ENCODE results near the gene MAN1C1.

Gene MAN1C1

DNA sequence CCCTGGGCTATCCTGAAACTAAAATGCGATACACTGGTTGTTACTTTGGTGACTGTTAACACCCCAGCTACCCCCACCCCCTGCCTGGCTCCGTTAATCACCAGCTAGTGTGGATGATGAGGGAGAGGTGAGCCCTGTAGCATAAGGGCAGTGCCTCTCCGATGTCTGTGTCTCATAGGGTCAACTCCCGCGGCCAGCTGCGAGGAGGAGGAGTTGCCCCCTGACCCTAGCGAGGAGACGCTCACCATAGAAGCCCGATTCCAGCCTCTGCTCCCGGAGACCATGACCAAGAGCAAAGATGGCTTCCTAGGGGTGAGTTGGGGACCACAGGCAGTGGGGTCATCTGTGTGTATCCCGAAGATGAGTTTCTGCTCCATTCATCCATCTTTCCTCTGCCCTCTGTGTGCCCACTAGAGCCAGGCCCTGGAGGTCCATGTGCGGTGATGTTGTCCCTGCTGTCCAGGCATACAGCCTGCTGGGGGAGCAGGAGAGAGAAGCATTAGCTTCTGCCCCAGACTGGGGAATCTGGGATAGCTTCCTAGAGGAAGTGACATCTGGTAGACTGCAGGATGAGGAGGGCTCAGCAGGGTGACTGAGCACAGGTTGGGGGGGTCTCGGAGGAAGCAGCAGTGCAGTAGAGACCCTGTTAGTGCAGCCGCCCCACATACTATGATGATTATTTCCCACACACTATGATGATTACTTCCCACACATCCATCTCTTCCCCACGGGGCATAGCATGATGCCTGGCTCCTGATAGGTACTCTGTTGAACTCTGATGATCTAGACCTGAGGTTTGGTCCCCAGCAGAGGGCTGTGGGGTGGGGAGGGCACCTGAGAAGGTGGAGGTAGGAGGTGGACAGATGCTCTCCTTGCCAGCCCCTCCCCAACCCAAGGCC, 188.6 kb downstream of the MAN1C1 start:
- DNase-seq, result peak; percentile 41

DNA sequence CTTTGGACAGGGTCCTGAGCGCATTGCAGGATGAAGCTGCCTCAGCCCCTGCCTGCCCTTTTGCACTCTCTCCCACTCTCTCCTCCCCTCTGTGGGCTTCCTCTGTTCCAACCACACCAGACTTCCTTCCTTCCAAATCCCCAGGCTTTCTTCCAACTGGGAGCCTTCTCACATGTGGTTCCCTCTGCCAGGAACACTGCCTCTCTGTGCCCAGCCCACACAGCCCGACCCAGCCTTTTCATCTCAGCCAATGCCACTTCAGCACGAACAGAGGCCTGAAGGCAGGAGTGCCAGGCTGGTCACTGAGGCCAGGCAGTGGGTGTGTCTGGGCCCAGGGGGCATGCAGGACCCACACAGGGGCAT, 189.3 kb downstream of the MAN1C1 start:
- no peak for DNase-seq

DNA sequence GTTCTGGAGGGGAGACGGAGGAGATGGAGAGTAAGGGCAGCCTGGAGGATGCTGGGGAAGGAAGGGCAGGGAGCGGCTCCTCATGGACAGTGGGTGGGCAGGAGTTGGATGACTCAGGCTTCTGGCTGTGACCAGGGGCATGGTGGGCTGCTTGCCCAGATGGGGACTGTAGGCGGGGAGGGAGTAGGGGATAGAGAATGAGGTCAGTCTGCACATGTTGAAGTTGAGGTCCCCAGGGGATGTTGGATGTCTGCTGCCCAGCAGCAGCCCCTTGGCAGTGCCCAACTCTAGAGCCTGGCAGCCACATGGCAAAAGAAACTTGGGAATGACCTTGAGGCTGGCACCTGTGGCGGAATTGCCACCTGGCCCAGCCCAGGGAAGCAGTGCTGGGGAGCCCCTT, 189.8 kb downstream of the MAN1C1 start:
- no peak for DNase-seq

DNA sequence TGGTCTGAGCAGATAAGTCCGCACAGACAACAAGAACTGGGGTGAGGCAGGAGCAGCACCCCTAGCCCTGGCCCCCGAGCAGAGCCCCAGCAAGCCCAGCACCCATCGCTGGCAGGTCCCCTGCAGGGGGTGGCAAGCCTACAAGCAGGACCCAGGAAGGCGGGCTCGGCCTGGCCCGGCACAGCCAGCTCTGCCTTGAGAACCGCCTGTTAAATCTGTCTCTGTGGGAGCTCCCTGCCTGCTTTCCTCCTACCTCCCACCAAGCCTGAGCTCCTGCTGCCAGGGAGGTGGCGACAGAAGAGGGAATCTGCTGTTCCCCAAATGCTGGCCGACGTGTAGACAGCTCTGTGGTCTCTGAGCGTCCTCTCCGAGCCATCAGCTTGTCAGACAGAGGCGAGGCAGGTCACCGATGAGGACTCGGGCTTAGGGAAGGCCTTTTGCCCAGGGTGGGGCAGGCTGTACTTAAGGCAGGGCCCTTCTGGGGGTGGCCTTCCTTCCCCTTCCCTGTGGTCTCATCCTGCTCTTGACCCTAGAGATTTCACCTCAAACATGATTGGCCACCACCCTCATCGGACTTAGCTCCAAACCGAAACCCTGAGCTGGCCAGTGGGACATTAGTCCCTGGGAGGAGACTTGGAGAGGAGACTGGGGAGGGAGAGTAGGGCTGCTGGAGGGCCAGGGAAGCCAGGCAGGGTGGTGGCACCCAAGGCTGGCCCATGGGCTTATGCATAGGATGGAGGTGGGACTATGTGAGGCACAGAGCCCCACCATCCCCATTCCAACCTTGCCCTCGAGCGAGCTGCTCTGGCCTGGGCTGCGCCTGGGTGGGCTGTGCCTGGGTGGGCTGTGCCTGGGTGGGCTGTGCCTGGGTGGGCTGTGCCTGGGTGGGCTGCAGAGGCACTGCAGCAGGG, 191.1 kb downstream of the MAN1C1 start:
- DNase-seq, result no peak

DNA sequence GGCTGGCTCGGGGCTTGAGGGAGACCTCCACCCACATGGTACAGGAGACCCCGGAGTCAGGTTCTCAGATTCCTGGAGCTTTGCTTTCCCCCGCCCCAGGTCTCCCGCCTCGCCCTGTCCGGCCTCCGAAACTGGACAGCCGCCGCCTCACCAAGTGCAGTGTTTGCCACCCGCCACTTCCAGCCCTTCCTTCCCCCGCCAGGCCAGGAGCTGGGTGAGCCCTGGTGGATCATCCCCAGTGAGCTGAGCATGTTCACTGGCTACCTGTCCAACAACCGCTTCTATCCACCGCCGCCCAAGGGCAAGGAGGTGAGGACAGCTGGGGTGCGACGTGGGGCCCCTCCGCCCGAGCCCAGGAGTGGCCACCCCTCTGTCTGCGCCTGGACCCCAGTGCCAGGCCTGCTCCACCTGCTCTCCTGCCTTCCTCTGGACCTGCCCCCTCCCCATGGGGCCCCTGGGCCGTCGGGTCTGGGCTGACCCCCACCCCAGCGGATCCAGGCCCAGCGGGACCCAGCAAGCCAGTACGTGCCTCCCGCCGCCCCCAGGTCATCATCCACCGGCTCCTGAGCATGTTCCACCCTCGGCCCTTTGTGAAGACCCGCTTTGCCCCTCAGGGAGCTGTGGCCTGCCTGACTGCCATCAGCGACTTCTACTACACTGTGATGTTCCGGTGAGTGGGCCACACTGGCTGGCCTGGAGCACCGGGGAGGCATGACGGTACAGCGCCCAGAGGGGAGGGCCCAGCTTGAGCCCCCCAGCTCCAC, 192.1 kb downstream of the MAN1C1 start:
- no peak for DNase-seq

DNA sequence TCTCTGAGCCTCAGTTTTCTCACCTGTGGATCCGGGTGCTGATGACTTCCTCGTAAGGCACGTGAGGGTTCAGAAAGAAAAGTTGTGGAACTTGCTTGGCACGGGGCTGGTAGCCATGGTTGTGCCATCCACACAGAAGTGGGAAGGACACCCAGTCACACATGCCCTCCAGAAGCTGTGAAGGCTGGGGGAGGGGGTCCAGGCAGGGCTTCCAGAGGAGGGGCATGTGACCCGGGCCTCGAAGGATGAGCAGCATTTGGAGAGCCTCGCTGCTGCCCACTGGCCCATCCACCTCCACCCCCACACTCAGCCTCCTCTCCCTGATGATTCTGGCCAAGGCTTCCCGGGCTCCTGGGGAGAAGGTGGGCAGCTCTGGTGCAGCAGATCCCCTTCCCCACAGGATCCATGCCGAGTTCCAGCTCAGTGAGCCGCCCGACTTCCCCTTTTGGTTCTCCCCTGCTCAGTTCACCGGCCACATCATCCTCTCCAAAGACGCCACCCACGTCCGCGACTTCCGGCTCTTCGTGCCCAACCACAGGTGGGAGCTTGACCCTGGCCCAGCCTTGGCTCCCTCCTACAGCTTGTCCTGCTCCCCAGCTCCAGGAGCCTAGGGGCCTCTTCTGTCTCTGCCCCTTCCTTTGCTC, 192.8 kb downstream of the MAN1C1 start:
- no peak for DNase-seq

DNA sequence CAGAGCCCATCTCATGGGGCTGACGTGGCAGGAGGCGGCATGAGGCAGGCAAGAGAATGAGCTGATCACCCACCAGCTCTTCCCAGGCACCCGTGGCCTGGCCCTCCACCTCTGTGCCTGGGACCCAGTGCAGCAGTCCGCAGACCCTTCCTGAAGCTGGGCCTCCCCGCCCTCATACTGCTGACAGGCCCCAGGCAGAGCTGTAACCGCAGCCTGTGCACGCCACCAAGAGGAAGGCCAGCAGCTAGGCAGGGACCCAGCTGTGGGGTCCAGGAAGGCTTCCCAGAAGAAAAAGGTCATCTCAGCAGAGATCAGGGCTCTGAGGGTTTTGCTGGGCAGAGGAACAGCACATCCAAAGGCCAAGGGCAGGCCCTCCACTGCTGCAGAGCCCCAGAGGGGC, 193.3 kb downstream of the MAN1C1 start:
- DNase-seq, result no peak

DNA sequence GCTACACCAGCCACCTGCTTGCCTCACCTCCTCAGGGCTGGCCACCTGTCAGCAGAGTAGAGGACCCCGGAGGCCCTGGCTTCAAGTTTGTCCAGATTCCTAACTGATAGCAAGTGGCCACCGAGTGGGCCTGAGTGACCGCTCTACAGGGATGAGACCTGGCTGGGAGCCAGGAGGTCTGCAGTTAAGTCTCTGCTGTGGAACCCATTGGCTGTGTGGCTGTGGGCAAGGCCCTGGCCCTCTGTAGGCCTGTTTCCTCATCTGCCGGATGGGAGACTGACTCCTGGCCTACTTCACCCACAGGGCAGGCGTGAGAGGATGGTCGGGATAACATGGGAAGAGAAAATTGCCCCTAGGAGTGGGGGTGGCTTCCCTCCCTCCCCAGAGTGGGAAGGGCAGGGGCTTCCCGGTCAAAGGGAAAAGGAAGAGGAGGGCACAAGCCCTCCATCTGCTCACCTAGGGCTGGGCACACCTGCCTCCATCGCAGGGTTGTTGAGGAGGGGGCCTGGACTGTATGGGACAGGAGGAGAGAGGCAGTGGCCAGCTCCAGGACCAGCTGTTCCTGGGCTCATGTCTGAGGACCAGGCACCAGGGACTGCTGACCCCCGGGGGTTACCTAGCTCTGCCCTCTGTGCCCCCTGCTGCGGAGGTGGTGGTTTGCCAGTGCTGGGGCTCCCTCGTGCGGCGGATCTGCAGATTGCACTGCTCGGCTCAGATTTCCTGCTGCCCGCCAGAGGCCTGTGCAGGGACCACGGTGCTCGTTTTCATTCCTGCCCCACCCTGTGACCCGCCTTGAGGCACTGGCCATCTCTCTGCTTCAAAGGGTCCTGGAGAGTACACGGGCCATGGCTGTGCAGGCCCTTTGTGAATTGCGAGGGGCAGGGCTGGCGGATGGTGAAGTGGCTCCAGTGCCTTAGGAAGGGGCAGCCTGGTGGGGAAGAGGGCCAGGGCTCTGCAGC, 194.0 kb downstream of the MAN1C1 start:
- peak; percentile 75 for DNase-seq

DNA sequence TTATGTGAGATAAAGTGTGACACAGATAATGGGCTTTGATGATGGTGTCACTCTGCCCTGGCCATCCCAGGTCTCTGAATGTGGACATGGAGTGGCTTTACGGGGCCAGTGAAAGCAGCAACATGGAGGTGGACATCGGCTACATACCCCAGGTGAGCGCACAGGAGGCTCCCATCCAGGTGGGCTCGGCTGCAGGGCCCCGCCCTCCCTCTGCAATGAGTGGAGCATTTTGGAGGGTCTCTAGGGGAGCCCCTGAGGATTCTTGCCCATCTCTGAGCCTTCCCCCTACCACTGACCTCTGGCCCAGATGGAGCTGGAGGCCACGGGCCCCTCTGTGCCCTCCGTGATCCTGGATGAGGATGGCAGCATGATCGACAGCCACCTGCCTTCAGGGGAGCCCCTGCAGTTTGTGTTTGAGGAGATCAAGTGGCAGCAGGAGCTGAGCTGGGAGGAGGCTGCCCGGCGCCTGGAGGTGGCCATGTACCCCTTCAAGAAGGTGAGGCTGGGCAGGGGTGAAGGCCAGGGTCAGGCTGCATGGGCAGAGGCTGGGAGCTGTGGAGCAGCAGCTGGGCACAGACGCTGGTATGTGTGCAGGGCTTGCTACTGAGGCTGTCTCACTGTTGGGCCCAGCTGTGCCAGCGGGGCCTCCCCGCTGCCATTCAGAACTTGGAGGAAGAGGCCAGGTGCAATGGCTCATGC, 194.9 kb downstream of the MAN1C1 start:
- DNase-seq, result no peak

DNA sequence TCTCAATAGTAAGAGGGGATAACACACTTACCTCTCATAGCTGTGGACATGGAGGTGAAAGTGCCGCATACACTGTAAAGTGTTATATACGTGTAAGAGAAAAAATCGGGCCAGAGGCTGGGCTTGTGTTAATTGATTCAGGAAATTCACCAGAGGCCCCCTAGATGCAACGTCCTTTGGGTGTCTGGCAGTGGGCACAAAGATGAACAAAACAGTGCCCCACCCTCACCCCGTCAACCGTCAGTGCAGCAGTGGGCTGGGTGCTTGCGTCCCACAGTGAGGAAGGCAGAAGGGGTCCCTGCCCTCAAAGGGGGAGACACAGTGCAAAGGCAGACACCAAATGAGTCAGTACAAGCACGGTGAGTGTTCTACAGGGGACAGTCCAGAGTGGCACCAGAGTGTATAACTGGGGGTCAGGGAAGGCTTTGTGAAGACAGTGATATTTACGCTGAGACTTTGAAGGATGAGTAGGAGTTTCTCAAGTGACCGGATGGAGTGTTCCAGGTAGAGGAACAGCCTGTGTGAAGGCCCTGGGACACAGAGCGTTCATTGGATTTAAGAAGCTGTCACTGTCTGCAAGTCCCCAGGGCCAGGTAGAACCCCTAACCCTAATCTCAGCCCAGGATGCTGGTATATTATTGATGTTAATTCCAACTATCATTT, 196.6 kb downstream of the MAN1C1 start:
- no peak for DNase-seq

DNA sequence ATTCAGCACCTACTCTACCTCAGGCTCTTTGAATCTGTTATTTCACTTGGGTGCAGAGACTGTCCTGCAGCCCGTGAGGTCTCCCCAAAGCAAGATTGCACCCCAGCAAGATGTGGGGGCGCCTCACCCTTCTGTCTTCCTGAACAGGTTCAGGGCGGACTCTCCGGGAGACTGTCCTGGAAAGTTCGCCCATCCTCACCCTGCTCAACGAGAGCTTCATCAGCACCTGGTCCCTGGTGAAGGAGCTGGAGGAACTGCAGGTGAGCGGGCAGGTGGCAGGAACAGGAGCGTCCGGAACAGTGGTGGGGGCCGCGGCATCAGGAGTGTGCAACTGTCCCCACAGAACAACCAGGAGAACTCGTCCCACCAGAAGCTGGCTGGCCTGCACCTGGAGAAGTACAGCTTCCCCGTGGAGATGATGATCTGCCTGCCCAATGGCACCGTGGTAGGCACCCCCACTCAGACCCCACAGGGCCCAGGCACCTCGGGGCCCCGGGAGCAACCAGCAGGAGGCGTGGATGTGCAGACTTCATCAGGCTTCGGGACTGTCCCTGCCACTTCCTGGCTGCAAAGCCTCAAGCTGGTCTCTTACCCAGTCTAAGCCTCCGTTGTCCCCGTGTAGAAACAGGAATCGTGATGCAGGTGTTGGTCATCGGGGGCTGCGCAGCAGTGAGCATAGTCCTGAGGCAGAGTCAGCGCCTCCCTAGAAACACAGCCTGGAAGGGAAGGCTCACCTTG, 197.3 kb downstream of the MAN1C1 start:
- no peak for DNase-seq

DNA sequence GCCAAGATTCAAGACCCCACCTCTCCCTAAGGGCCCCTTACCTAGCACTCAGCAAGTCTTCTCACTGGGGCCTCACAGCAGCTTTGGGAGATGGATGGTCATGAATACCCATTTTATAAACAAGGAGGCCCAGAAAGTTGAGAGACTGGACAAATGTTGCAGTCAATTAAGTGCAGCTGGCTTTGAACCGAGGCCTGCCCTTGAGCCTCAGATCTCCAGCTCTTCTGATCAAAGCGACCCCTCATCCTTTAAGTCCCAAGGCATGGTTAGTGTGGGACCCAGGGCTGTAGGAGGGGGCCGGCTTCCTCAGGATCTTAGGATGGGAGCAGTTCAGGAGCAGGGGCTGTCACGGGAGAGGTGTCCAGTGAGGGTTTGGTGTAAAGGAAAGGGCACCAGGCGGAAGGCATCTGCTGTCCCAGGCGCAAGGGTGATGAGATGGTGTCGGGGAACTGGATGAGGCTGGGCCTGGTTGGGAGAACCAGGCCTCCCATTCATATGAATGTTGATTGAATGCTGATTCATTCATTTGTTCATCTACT, 198.0 kb downstream of the MAN1C1 start:
- DNase-seq, result no peak

DNA sequence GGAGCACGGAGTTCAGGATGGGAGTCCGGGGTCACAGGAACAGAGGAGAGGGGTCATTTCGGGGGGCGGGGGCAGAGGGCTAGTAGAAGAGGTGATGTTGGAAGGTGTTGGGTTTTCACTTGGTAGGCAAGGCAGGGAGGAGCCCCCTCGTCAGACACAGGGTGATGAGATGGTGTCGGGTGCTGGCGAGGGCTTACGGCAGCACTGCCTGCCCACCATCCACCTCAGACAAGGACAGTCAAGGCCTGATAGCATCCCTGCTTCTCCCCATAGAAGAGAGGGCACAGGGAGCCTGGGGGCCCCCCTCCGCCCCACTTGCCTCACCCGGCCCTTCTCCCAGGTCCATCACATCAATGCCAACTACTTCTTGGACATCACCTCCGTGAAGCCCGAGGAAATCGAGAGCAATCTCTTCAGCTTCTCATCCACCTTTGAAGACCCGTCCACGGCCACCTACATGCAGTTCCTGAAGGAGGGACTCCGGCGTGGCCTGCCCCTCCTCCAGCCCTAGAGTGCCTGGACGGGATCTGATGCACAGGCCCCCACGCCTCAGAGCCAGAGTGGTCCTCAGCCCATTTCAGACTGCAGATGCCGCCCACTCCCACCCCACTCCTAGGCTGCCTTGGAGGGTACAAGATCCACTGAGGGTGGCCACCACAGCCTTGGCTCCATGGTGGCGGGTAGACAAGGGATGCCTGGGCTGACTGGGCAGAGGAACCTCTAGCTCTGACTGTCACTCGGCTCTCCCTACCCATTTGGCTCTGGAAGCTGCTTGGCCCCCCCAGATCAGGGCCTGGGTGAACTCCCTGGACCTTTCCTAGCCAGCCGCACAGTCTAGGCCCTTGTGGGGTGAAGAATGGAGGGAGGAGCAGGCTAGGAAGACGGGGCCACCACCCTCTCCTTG, 198.9 kb downstream of the MAN1C1 start:
- DNase-seq, result no peak

DNA sequence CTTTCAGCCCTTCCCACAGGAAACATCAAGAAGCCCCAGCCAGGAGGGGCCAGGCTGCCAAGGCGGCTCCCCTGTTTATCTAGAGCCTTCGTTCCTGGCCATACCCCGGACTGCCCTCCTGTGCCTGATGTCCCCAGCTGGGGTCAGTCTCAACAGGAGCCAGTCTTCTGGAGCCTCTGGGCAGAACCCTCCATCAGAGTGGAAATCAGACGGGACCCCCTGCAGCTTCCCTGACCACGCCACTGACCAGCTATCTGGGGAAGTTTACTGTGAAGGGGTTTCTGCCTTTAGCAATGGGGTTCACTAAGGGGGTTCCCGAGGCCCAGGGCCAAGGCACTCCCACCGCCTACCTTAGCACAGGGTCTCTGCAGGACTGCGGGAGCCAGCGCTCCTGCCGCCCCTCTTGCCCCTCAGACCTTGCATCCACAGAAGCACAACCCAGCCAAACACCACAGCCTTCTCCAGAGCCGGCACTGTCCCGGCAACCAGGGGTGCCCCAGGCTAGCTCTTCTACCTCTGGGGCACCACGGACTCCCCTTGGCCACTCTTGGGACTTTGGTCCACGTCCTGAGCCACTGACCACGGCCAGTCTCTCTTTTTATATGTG, 199.6 kb downstream of the MAN1C1 start:
- DNase-seq, result no peak

DNA sequence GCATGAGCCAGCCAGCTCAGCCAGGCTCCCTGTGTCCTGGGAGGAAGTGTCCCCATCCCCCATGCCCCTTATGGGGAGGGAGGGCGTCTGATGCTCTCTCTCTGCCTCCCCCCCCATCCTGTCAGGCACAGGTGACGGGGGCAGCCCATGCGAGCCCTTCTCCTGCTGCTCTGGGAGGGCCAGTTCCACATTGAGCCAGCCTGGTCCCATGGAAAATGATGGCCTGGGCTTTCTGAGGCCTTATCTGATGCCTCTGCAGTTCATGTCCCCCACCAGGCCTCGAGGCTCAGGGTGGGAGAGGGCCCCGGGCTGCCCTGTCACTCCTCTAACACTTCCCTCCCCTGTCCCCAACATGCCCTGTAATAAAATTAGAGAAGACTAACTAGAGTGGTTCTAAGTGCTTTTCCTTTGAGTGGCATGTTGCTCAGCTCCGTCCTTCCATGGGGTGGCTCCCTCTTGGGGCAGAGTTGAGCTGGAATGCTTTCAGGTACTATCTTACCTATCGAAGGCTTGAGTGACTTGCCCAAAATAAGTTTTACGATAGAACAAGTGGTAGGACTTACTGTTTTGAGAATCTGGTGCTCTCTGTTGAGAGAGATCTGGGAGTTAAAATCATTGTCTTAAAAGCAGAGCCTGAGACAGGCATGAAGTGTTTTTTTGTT, 201.4 kb downstream of the MAN1C1 start:
- DNase-seq, result peak; percentile 48

DNA sequence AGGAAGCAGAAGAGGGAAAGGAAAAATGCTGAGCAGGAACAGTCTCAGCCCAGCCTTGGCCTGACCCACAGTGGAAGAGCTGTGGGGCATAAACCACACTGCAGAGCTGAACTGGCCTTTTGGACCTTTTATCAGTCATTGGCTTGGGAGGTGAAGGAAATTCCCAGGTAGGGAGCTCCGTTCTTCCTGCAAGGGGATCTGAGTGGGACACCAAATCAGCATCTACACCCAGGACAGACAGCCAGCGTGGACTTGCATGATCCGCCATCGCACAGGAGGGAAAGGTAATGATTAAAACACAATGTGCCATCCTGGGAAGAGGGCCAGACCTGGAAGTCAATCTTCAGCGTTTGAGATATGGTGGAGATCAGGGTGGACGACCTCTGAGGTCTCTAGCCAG, 202.0 kb downstream of the MAN1C1 start:
- no peak for DNase-seq

All from NCI-H82 (cell line).